ENCODE measurements around the gene ANXA11.

- TF ChIP-seq GATA1 (IDR thresholded peaks at IDR 0.05; ENCODE audit: low read depth, low read length) (no peak), POLR2A (IDR thresholded peaks at IDR 0.05; ENCODE audit: low read length) (no peak)
These were observed 78.5 kb downstream of the ANXA11 start for GRCh38 chr10:80126876-80127275.
